GM21737 (cell line): ENCODE data around the gene NNT.
"Not testable (repeated sequence)": the region's sequence is repeated elsewhere in the genome, so short reads cannot be mapped to it uniquely, and the experiment has no call there.

Source experiments
- ATAC-seq: cut with Tn5 transposase; IDR thresholded peaks from one replicate; pipeline ENCODE4 v1.9.1; 2021; ENCODE audit warnings: mild to moderate bottlenecking, moderate library complexity; ENCODE audit not compliant: unreplicated experiment

The NNT gene

GRCh38 chr5:43661102-43661501 is 58.1 kb downstream of the NNT start:
- no peak for ATAC-seq

GRCh38 chr5:43663916-43664315 is 60.9 kb downstream of the NNT start:
- ATAC-seq: no peak

GRCh38 chr5:43664501-43665040 is 61.6 kb downstream of the NNT start:
- ATAC-seq: no peak

GRCh38 chr5:43665749-43666148 is 62.8 kb downstream of the NNT start:
- ATAC-seq: not testable (repeated sequence)

- not testable (repeated sequence) for ATAC-seq
These were observed 63.7 kb downstream of the NNT start for GRCh38 chr5:43666728-43667127.

GRCh38 chr5:43667379-43667778 is 64.4 kb downstream of the NNT start:
- ATAC-seq: not testable (repeated sequence)

GRCh38 chr5:43674536-43674935 is 71.6 kb downstream of the NNT start:
- no peak for ATAC-seq

GRCh38 chr5:43675357-43675756 is 72.4 kb downstream of the NNT start:
- ATAC-seq: no peak

- no peak for ATAC-seq
These were observed 73.3 kb downstream of the NNT start for GRCh38 chr5:43676083-43676840.

- no peak for ATAC-seq
These were observed 74.3 kb downstream of the NNT start for GRCh38 chr5:43677253-43677652.

- ATAC-seq: no peak
These were observed 76.2 kb downstream of the NNT start for GRCh38 chr5:43679214-43679613.

GRCh38 chr5:43680286-43680685 is 77.3 kb downstream of the NNT start:
- no peak for ATAC-seq

GRCh38 chr5:43683884-43684471 is 81.0 kb downstream of the NNT start:
- ATAC-seq: no peak

- ATAC-seq: no peak
These were observed 82.4 kb downstream of the NNT start for GRCh38 chr5:43685252-43685950.

GRCh38 chr5:43687275-43687674 is 84.3 kb downstream of the NNT start:
- ATAC-seq: no peak

- no peak for ATAC-seq
These were observed 88.3 kb downstream of the NNT start for GRCh38 chr5:43691275-43691674.

GRCh38 chr5:43691893-43692292 is 88.9 kb downstream of the NNT start:
- no peak for ATAC-seq

GRCh38 chr5:43693411-43693810 is 90.4 kb downstream of the NNT start:
- no peak for ATAC-seq

- ATAC-seq: no peak
These were observed 91.0 kb downstream of the NNT start for GRCh38 chr5:43694027-43694426.

- not testable (repeated sequence) for ATAC-seq
These were observed 93.5 kb downstream of the NNT start for GRCh38 chr5:43696444-43696843.

- ATAC-seq: no peak
These were observed 96.9 kb downstream of the NNT start for GRCh38 chr5:43699910-43700309.

- no peak for ATAC-seq
These were observed 97.6 kb downstream of the NNT start for GRCh38 chr5:43700601-43701000.
